ENCODE measurements around the gene SMYD3.
"Not testable (repeated sequence)": the region's sequence is repeated elsewhere in the genome, so short reads cannot be mapped to it uniquely, and the experiment has no call there.

Gene SMYD3

DNA sequence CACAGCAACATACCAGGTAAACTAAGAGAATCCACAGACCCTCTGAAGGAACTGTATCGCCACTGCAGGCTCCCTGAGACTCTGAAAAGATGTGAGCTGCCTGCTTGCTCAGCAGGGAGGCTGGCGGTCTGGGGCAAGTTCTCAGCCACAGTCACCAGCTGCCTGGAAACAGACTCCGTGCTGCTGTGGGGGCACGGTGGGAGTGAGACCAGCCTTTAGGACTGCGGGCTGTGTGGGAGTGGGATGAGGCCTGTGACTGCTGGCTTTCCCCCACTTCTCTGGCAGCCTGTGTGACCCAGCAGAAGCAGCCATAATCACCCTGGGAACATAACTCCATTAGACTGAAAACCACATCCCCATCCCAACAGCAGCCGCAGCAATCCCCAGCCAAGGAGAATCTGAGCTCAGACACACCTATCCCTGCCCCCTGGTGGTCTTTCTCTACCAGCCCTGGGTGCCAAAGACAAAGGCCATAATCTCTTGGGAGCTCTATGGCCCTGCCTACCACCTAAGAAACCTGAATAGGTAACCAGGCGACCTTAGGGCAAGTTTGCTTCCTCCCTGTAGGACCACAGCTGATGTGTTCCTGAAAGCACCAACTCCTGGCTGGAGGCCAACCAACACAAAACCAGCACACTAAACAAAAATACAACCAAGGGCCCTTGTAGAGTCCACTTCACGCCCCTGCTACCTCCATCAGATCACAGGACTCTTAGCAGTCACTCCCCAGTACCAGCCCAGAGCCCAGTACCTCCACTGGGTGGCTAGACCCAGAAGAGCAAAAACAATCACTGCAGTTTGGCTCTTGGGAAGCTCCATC is 151.5 kb downstream of the SMYD3 start:
- no peak for DNase-seq (ENCODE audit: low read depth in 2 of 2)

DNA sequence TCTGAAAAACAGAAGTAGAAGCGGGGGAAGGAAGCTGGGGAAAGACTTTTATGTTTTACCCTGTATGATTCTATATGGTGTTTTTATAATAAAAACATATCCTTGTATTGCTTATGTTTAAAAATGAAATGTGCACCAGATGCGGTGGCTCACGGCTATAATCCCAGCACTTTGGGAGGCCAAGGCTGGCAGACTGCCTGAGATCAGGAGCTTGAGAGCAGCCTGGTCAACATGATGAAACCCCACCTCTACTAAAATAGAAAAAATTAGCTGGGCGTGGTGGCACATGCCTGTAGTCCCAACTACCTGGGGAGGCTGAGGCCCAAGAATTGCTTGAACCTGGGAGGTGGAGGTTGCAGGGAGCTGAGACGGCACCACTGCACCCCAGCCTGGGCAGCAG is 155.4 kb downstream of the SMYD3 start:
- DNase-seq (ENCODE audit: low read depth in 2 of 2), result no peak

DNA sequence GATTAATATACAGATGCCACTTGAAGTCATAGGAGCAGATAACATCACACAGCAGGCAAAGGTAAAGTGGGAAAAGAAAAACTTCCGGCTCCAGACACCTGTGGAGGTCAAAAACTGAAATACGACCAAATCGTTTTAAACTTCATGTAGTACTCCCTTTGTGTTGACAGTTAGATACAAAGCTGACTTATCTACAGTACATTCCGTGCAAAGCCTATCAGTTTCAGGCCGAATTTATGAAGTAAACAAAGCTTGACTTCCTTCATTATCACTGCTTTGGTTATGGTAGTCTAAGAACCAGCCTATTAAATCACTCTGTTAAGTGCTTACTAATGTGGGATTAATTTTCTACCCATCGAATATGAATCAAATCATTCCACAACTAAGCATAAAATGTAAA is 156.3 kb downstream of the SMYD3 start:
- DNase-seq (ENCODE audit: low read depth in 2 of 2), result no peak

DNA sequence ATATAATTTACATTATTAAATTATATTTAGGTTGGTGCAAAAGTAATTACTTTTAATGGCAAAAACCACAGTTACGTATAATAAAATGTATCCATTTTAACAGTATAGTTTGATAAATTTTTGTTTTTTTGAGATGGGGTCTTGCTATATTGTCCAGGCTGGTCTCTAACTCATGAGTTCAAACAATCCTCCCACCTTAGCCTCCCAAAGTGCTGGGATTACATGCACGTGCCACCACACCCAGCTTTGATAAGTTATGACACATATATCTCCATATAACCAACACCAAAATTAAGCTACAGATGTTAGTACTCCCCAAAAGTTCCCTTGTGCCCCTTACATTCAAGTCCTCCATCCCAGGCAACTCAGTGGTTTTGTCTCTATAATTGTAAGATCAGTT is 163.1 kb downstream of the SMYD3 start:
- DNase-seq (ENCODE audit: low read depth in 2 of 2), result no peak

DNA sequence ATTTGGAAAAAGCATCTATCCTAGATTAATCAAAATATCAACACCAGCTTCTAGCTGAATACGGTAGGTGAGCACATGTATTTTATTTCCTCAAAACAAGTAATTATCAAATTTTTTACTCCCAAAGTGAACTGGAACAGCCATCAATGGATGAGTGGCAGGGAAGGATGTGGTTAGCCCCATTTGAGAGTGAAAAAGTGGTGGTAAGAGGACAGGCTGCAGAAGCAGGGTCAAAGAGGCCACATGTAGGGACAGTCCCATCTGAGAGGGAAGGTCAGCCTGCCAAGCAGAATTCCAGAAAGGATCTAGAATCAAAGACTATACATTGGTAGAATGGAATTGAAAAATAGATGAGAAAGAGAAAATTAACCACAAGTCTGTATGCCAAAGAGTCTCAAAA is 163.8 kb downstream of the SMYD3 start:
- no peak for DNase-seq (ENCODE audit: low read depth in 2 of 2)

DNA sequence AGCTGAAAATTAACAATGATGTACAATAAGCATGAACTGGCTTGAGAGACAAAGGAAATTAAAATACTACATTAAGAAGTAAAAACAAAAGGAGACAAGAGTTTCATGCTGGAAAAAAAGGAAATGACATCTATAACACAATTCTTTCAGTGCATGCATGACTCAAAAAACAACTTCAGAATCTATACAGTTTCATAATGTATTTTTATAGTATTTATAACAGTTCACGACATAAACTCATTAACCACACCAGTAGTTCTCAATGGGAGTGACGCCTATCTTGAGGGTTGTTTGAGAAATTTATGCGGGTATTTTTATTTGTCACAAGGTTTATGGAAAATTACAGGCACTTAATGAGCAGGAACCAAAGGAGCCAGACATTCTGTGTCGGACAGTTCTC is 168.5 kb downstream of the SMYD3 start:
- DNase-seq (ENCODE audit: low read depth in 2 of 2), result no peak

DNA sequence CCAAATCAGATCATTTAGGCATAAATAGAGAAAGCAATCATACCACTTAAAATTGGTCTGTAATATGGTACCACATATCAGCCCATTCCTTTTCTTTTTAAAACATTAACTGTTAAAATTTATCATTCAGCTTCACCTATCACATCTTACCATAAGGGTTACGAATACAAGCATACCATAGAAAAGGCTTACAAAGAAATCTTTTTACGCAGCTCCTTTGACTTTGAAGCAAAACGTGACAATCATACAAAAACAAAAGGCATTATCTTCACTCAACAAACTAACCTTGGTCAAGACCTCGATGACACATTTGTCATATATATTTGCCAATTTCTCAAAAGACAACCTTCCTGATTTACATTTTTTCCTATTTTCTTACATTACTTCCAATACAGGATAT is 169.0 kb downstream of the SMYD3 start:
- DNase-seq (ENCODE audit: low read depth in 2 of 2), result no peak

DNA sequence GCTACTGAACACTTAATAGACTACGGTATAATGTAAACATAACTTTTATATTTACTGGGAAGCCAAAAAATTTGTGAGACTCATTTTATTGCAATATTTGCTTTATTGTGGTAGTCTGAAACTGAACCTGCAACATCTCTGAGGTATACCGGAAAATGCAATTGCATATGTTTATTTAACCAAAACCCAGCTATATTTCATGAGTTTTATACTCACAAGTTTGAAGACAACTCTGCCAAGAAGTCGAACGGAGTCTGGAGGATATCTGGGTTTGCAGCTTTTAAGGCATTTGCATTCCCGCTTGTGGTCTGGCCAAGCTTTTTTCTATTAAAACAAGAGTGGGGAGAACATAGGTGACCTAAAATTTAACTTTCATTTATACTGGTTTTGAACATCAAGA is 171.9 kb downstream of the SMYD3 start:
- no peak for DNase-seq (ENCODE audit: low read depth in 2 of 2)

DNA sequence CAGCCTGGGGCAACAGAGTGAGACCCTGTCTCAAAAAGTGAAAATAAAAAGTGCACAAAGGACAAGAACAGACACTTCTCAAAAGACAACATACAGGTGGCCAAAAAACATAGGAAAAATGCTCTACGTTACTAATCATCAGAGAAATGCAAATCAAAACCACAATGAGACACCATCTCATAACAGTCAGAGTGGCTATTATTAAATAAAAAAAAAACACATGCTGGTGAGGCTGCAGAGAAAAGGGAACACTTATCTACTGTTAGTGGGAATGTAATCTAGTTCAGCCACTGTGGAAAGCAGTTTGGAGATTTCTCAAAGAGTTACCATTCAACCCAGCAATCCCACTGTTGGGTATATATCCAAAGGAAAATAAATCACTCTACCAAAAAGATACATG is 173.2 kb downstream of the SMYD3 start:
- DNase-seq (ENCODE audit: low read depth in 2 of 2), result no peak

DNA sequence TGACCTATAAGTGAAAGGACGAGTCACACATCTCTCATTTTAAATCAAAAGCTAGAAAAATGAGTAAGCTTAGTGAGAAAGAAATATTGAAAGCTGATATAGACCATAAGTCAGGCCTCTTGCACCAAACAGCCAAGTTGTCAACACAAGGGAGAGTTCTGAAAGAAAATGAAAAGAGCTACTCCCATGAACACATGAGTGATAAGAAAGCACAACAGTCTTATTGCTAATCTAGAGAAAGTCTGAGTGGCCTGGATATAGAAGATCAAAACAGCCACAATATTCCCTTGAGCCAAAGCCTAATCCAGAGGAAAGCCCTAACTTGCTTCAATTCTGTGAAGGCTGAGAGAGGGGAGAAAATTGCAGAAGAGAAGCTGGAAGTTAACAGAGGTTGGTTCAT is 175.0 kb downstream of the SMYD3 start:
- no peak for DNase-seq (ENCODE audit: low read depth in 2 of 2)

DNA sequence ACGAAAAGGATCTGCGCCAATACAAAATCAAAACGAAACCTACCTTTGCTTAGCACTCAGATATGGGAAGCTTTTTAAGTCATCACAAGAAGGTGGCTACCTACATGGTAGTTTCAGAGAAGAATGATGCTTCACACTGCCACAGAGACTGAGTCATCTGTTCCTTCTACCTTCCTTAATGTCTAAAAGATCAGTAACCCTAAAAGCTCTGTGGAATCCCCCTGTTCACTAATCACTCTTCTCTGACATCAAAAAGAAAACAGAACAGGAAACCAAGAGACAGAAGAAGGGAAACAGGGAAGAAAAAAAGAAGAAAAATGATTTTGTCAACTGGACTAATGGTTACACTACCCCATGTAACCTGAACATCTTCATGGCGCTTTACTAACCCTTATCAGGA is 177.2 kb downstream of the SMYD3 start:
- DNase-seq (ENCODE audit: low read depth in 2 of 2), result no peak

DNA sequence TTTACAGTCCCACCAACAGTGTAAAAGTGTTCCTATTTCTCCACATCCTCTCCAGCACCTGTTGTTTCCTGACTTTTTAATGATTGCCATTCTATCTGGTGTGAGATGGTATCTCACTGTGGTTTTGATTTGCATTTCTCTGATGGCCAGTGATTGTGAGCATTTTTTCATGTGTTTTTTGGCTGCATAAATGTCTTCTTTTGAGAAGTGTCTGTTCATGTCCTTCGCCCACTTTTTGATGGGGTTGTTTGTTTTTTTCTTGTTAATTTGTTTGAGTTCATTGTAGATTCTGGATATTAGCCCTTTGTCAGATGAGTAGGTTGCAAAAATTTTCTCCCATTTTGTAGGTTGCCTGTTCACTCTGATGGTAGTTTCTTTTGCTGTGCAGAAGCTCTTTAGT is 177.8 kb downstream of the SMYD3 start:
- not testable (repeated sequence) for DNase-seq (ENCODE audit: low read depth in 2 of 2)

DNA sequence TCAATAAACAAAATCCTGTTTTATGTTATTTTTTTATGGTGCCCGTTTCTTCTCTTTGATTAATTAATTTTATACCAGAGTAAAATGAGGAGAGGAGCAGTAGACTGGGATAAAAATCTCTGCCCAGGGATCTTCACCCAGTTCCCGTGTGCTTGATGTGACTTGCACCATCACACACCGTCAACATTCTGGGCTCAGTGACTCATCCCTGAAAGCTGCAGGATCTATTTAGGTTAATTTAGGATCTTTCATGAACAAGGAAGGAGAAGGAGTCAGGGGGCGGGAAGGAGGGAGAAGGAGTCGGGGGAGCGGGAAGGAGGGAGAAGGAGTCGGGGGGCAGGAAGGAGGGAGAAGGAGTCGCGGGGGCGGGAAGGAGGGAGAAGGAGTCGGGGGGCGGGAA is 182.4 kb downstream of the SMYD3 start:
- no peak for DNase-seq (ENCODE audit: low read depth in 2 of 2)

DNA sequence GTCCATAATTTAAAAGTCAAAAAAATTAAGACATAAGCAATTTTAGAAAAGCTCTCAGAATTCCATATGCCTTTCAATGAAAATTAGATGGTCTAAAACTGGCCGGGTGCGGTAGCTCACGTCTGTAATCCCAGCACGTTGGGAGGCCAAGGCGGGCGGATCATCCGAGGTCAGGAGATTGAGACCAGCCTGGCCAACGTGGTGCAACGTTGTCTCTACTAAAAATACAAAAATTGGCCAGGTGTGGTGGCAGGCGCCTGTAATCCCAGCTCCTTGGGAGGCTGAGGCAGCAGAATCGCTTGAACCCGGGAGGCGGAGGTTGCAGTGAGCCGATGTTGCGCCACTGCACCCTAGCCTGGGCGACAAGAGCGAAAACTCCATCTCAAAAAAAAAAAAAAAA is 183.0 kb downstream of the SMYD3 start:
- DNase-seq (ENCODE audit: low read depth in 2 of 2), result not testable (repeated sequence)

DNA sequence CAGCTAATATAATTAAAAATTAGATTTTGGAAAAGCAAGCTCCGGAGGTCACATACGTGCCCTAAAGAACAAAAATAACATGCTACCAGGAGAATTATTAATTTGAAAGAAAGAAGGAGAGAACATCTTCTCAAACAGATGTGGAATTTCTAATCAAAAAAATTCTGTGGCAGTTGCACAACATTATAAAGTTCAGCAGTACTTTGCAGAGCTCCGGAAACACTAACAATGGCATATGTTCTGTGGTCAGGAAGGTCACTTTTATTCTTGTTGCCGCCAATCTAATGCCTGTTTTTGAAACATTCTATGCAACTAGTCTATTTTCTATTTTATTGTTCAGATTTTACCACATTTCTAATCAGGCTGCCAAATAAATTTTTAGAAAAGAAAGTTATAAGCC is 186.8 kb downstream of the SMYD3 start:
- no peak for DNase-seq (ENCODE audit: low read depth in 2 of 2)

DNA sequence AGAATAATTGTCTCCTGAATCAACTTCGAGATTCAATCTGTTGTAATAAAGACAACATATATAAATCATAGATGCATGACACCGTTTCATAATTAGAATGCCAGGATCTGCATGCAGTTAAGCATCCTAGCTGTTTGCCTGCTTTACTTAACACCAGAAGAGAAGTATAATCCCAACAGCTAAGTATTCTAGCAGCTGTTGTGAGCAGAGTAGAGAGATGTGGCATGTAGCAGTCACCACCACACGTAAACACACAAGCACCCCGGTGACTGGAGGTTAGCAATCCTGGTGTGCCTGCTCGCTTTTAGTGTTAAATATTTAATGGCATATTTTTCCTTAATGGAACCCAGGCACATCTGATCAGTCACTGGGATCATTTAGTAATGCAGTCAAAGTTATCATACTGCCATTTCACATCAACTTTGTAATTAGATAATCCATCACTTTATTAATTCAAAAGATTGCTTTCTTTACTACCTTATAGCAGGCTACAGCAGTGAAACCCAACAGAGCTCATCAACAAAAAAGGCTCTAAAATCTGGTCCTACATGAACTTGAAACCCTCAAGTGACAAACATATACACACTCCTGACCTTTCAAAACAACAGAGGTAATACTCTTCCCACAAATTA is 187.9 kb downstream of the SMYD3 start:
- no peak for DNase-seq (ENCODE audit: low read depth in 2 of 2)

DNA sequence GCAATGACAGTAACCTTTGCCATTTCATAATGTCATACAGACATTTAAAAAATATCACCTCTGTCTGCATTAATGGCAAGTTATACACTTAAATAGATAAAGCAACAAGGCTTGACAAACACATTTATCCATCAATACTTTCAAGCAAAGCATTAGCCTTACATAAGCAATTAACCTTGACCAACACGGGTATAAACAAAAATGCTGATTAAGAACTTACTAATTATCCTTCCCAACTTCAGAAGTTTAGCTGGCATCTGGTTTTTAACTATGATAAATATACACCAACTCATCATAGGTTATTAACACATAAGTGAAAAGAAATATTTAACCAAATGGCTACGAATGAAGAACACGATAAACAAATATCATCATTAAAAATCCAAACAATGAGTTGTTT is 188.5 kb downstream of the SMYD3 start:
- DNase-seq (ENCODE audit: low read depth in 2 of 2), result no peak

DNA sequence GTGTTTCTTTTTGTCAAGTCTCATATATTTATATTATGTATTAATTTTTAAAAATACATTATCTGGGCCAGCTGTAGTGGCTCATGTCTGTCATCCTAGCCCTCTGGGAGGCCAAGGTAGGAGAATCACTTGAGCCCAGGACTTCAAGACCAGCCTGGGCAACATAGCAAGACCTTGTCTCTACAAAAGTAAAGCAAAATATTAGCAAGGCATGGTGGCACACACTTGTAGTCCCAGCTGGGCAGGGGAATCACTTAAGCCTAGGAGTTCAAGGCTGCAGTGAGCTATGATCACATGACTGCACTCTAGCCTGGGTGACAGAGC is 189.1 kb downstream of the SMYD3 start:
- no peak for DNase-seq (ENCODE audit: low read depth in 2 of 2)

DNA sequence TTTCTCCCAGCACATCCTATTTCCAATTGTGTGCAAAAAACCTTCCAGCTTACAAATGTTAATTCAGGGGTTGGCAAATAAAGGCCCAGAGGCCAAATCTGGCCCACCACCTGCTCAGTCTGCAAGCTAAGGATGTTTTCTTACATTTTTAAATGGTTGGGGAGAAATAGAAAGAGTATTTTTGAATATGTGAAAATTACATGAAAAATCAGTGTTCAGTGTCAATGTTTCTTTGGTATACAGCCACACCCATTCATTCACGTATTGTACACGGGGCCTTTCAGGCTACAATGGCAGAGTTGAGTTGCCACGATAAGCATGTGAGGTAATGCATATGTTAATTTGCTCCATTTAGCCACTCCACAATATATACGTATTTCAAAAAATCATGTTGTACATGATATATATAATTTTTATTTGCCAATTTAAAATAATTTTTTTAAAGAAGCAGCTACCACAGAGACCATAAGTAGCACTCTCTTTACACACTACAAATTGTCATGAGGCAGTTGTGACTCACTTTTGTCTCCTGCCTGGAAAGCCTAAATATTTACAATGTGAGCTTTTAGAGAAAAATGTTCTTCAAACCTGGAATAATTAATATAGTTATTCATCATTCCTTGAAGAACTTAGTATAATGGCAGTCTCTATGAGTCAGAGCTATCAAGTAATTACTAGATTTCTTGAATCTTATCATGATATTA is 189.6 kb downstream of the SMYD3 start:
- DNase-seq (ENCODE audit: low read depth in 2 of 2), result no peak

DNA sequence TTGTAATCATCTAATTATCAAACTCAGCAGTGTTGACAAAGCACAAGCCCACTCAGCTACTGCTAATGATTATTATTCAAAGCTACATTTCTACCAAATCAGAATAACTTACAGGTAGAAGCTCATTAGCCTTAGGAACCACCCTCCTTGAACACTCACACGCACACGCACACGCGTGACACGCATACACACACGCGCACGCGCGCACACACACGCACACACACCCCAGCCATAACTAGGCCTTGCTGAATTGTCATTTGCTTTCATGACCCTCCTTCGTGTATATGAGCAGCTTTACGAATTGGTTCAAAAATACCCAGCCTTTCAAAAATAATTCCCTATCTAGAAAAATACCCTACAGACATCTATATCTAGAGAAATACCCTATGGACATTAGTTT is 195.6 kb downstream of the SMYD3 start:
- DNase-seq (ENCODE audit: low read depth in 2 of 2), result no peak

DNA sequence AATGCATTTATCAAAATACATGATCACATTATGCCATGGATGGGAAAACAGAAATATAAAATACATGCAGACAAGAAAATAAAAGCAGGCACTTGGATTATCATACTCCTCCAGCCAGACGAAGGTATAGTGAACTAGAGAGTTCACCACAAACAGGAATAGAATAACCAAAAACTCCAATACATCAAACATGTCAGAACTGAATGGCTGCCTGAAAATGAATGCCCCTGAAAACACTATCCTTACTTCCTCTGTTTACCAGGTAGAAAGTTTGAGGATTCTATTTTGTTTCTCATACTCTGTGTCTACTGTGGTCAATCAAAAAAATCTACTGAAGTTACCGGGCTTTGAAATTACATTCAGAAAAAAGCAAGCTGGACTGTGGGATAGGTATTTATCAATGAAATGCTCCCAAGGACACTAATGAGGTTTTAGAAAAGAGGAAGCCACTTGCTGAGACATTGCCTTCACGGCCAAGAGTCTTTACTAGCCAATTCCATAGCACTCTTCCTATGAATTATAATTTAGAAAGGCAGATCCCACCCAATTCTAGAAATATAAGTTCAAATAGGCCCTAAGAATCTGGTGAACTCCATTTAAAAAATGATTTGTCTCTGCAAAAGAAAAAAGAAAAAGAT is 197.7 kb downstream of the SMYD3 start:
- no peak for DNase-seq (ENCODE audit: low read depth in 2 of 2)

DNA sequence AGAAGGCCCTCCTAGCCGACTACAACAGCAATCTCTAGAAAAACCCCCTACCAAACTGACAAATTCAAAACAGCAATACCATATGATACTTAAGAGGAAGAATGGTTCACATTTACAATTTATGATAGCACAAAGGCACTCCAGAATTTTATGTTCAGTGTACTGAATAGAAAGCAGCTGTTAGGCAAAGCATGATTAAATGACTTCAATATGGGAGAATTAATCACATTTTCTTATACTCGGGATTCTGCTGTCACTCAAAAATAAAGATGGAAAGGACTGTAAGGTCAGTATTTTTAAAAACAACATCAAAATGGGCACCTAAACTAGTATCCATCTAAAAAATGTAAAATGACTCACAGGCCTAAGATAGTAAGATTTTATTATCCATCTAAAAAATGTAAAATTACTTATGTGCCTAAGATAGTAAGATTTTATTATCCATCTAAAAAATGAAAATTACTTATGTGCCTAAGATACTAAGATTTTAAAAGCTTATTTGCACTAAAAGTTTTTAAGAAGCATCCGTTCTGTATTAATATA is 198.5 kb downstream of the SMYD3 start:
- DNase-seq (ENCODE audit: low read depth in 2 of 2), result no peak

All from stimulated activated CD8-positive, alpha-beta memory T cell treated with anti-CD3 and anti-CD28 coated beads, Interleukin-2, amount 100 ng/mL, for 48 hours (primary cell).